Caco-2 (cell line): ENCODE data around the gene RBM33. TPM values are rescaled to one million over a fixed set of nuclear protein-coding genes. Genes with fewer than 3 reads are reported as not detected.

Source experiments
- BruUV-seq: library from RNA; stranded (reverse); fragments of 400-500 nt; replicated peaks from 2 replicates; lab custom pipeline; 2021; lab: Mats Ljungman, UMichigan
- CTCF ChIA-PET: fragments of 300-600 bp; sonication (Branson Sonifier 250); formaldehyde crosslinking; loops from one replicate; lab custom pipeline; 2022; ENCODE audit warnings: antibody characterized with exemption; lab: Charles Lee
- POLR2A ChIA-PET: fragments of 300-600 bp; sonication (Branson Sonifier 250); formaldehyde crosslinking; loops from one replicate; lab custom pipeline; 2022; ENCODE audit warnings: antibody characterized with exemption; lab: Charles Lee
- DNase-seq, 2 experiments: peaks; one replicate each; pipeline versions ENCODE4 v3.0.0 to v3.0.0-alpha.2; 2020 to 2022
- H3K27me3 ChIP-seq: replicated peaks from 2 replicates; pipeline ENCODE4 v1.6.0; 2011; ENCODE audit warnings: low read length; ENCODE audit not compliant: control insufficient read depth, insufficient read depth
- H3K36me3 ChIP-seq: 2 replicates; pipeline ENCODE4 v1.5.1; 2011; ENCODE audit warnings: low read length; ENCODE audit not compliant: control insufficient read depth, insufficient read depth
- H3K4me1 ChIP-seq: fragments of 250-450 bp; sonication (Bioruptor Pico); 2 replicates; pipeline ENCODE4 v1.5.1; 2020; ENCODE audit warnings: mild to moderate bottlenecking
- H3K4me3 ChIP-seq: 2 replicates; pipeline ENCODE4 v1.5.1; 2011; ENCODE audit warnings: low read depth, mild to moderate bottlenecking, control low read depth, low read length
- H3K9me3 ChIP-seq: fragments of 250-450 bp; sonication (Bioruptor Pico); 2 replicates; pipeline ENCODE4 v1.5.1; 2020; ENCODE audit warnings: mild to moderate bottlenecking, moderate library complexity
- H3K27ac Mint-ChIP-seq: one replicate; pipeline ENCODE4 v1.8.0; 2022; ENCODE audit warnings: mixed read lengths; ENCODE audit not compliant: unreplicated experiment
- H3K27me3 Mint-ChIP-seq: one replicate; pipeline ENCODE4 v1.8.0; 2022; ENCODE audit warnings: mixed read lengths; ENCODE audit not compliant: insufficient read depth, unreplicated experiment
- H3K36me3 Mint-ChIP-seq: one replicate; pipeline ENCODE4 v1.8.0; 2022; ENCODE audit warnings: mild to moderate bottlenecking, mixed read lengths; ENCODE audit not compliant: insufficient read depth, unreplicated experiment
- H3K4me1 Mint-ChIP-seq: one replicate; pipeline ENCODE4 v1.8.0; 2022; ENCODE audit warnings: low read depth, mixed read lengths; ENCODE audit not compliant: unreplicated experiment
- H3K4me3 Mint-ChIP-seq: one replicate; pipeline ENCODE4 v1.8.0; 2022; ENCODE audit warnings: mild to moderate bottlenecking, moderate library complexity, mixed read lengths; ENCODE audit not compliant: unreplicated experiment
- H3K9me3 Mint-ChIP-seq: one replicate; pipeline ENCODE4 v1.8.0; 2022; ENCODE audit warnings: mixed read lengths; ENCODE audit not compliant: unreplicated experiment
- CTCF ChIP-seq, 2 experiments: fragments of 200-600 bp in 1 of 2; IDR thresholded peaks; 1 replicate in 1 of 2; 2 replicates in 1 of 2; pipeline versions ENCODE4 v1.5.1 to v1.8.0; 2011 to 2022; ENCODE audit warnings: antibody characterized with exemption in 1 of 2, control low read depth in 1 of 2, inconsistent platforms in 1 of 2, low read depth in 1 of 2, low read length in 1 of 2, mild to moderate bottlenecking in 1 of 2, moderate library complexity in 1 of 2; ENCODE audit not compliant: insufficient read depth in 1 of 2, severe bottlenecking in 1 of 2, unreplicated experiment in 1 of 2
- intact Hi-C: fragments of 100-400 bp; cut with micrococcal nuclease; formaldehyde crosslinking; loops from one replicate; pipeline ENCODE4 v1.10.0; 2022; ENCODE audit not compliant: unreplicated experiment
- total RNA-seq: library from RNA; stranded (reverse); gene quantifications from 2 replicates; pipeline ENCODE4 v1.2.3, GENCODE V29; 2022

The RBM33 gene
- total RNA-seq, 1 experiment from 2014 or later = 82.8 TPM

GRCh38 chr7:155699180-155699579, 54.7 kb downstream of the RBM33 start:
- Mint-ChIP-seq H3K9me3 (no peaks in the 10 kb centered on the region), H3K27ac (no peak overlapping the region), H3K4me1 (peaks cover 19% of the 10 kb centered on the region), H3K4me3 (no peak overlapping the region), H3K27me3 (no peaks in the 10 kb centered on the region), H3K36me3 (peaks cover 71% of the 10 kb centered on the region)
- no peak for DNase-seq
- CTCF ChIA-PET = no interaction called here
- peaks cover 8% of the 10 kb centered on the region; the same call in 1 of the 2 replicates for H3K4me1 ChIP-seq
- no peaks in the 10 kb centered on the region for H3K27me3 ChIP-seq
- no TSS peak for BruUV-seq
- TF ChIP-seq CTCF (IDR thresholded peaks at IDR 0.05; ENCODE audit: insufficient read depth in 1 of 2, low read depth in 1 of 2, low read length in 1 of 2, severe bottlenecking in 1 of 2, unreplicated experiment in 1 of 2) = no peak
- H3K4me3 ChIP-seq = no peak overlapping the region
- H3K36me3 ChIP-seq = peaks cover 4% of the 10 kb centered on the region; the same call in 1 of the 2 replicates
- H3K9me3 ChIP-seq = no peaks in the 10 kb centered on the region
- intact Hi-C loops = no loop called here
- POLR2A ChIA-PET = no interaction called here

GRCh38 chr7:155700847-155701246, 56.4 kb downstream of the RBM33 start:
- ChIA-PET CTCF (interaction anchor here (0.9 kb wide), 1 partner anchor 82 kb away, joined by 3 read pairs; no protein-coding TSS in a partner anchor), POLR2A (no interaction called here)
- no peak for DNase-seq
- Histone ChIP-seq H3K27me3 (no peaks in the 10 kb centered on the region), H3K36me3 (peaks cover 5% of the 10 kb centered on the region; the same call in 1 of the 2 replicates), H3K9me3 (no peaks in the 10 kb centered on the region), H3K4me3 (no peak overlapping the region), H3K4me1 (peaks cover 8% of the 10 kb centered on the region; the same call in 1 of the 2 replicates)
- no peak for TF ChIP-seq CTCF (IDR thresholded peaks at IDR 0.05; ENCODE audit: insufficient read depth in 1 of 2, low read depth in 1 of 2, low read length in 1 of 2, severe bottlenecking in 1 of 2, unreplicated experiment in 1 of 2)
- Mint-ChIP-seq H3K27ac (no peak overlapping the region), H3K9me3 (no peaks in the 10 kb centered on the region), H3K4me1 (peaks cover 19% of the 10 kb centered on the region), H3K36me3 (peaks cover 80% of the 10 kb centered on the region), H3K4me3 (no peak overlapping the region), H3K27me3 (no peaks in the 10 kb centered on the region)
- no TSS peak for BruUV-seq
- intact Hi-C loops = no loop called here

- Histone ChIP-seq H3K27me3 (no peaks in the 10 kb centered on the region), H3K36me3 (peaks cover 3% of the 10 kb centered on the region; the same call in 1 of the 2 replicates), H3K4me1 (peaks cover 8% of the 10 kb centered on the region; the same call in 1 of the 2 replicates), H3K4me3 (no peak overlapping the region), H3K9me3 (no peaks in the 10 kb centered on the region)
- intact Hi-C loops = loop anchor here (1.0 kb wide), 1 partner anchor 104 kb away; no protein-coding TSS in a partner anchor
- peaks cover 84% of the 10 kb centered on the region for H3K36me3 Mint-ChIP-seq
- no peak overlapping the region for H3K4me3 Mint-ChIP-seq
- DNase-seq = no peak
- no peak overlapping the region for H3K27ac Mint-ChIP-seq
- no TSS peak for BruUV-seq
- ChIA-PET POLR2A (no interaction called here), CTCF (interaction anchor here (0.9 to 1.0 kb wide), 2 partner anchors 83 to 103 kb away, joined by 3 to 4 read pairs; no protein-coding TSS in a partner anchor)
- no peaks in the 10 kb centered on the region for H3K27me3 Mint-ChIP-seq
- H3K4me1 Mint-ChIP-seq = peaks cover 11% of the 10 kb centered on the region
- TF ChIP-seq CTCF (IDR thresholded peaks at IDR 0.05; ENCODE audit: insufficient read depth in 1 of 2, low read depth in 1 of 2, low read length in 1 of 2, severe bottlenecking in 1 of 2, unreplicated experiment in 1 of 2) = no peak
- H3K9me3 Mint-ChIP-seq = no peaks in the 10 kb centered on the region
Measured at GRCh38 chr7:155701972-155702544, 57.6 kb downstream of the RBM33 start.
